IPS DF 6.9 (cell line): ENCODE results near the gene MPPED1.
A peak's percentile ranks its signal among the peaks of the same experiment; 100 is the strongest.

Experiments
- DNase-seq: peaks from one replicate; pipeline ENCODE4 v3.0.0-alpha.2; 2013; ENCODE audit warnings: low read depth, low spot score
- H3K27ac ChIP-seq: one replicate; pipeline ENCODE4 v1.5.1; 2013; ENCODE audit warnings: low read length, control low read depth
- H3K27me3 ChIP-seq: 2 replicates; pipeline ENCODE4 v1.6.1; 2013; ENCODE audit warnings: mild to moderate bottlenecking, low read length; ENCODE audit not compliant: control insufficient read depth, insufficient read depth
- H3K36me3 ChIP-seq: 2 replicates; pipeline ENCODE4 v1.6.1; 2013; ENCODE audit warnings: low read length; ENCODE audit not compliant: control insufficient read depth, insufficient read depth
- H3K4me1 ChIP-seq: 2 replicates; pipeline ENCODE4 v1.6.1; 2013; ENCODE audit warnings: low read length; ENCODE audit not compliant: control insufficient read depth, insufficient read depth
- H3K4me3 ChIP-seq: 2 replicates; pipeline ENCODE4 v1.5.1; 2013; ENCODE audit warnings: mild to moderate bottlenecking, low read length
- H3K9me3 ChIP-seq: 2 replicates; pipeline ENCODE4 v1.6.1; 2013; ENCODE audit warnings: low read length, inconsistent platforms; ENCODE audit not compliant: control insufficient read depth, insufficient read depth
- WGBS: extraction: QIAGEN DNeasy Blood & Tissue Kit; methylation state at CpG from one replicate; pipeline ENCODE4 v1.1.7; 2013; ENCODE audit warnings: mixed read lengths, missing lambda C conversion rate; ENCODE audit not compliant: insufficient read length, insufficient coverage; 5-methylcytosine and 5-hydroxymethylcytosine counted together

MPPED1 gene

DNA sequence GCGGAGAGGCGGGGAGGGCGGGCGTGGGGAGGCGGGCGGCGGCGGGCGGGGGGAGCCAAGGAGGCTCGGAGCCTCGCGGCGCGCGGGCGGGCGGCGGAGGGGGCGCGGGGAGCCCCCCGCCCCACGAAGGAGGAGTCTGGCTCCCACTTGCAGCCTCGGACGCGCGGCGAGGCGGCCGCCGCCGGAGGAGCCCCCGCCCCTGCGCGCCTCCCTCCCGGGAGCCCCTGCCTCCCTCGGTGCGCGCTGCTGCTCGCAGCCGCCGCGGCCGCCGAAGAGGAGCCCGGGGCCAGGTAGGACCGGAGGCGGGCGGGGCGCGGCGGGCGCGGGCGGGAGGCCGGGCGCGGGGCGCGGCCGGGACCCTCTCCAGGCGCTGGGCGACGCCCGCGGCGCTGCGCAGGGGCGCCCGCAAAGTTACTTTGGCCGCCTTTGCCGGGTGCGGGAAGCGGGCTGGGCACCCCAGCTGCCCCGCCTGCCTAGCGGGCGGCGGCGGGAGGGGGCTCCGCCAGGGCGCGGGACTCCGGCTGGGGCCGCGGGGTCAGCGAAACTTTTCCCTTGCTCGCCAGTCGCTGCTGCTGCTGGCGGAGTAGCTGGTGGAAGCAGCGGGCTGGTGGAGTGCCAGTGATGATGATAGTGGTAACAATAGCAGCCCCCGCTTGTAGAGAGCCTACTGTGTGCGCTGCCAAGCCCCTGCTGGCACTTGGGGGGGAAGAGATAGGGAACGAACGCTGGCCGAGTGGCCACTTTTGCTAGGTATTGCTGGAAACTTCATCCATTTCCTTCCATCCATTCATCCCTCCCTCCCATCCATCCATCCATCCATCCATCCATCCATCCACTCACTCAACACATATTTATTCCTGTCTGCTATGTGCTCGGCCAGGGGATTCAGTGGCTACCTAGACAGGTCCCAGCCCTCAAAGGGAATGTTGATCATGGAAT is at the start of gene MPPED1:
TSS of gene MPPED1 (plus strand) at position 146 of the 939 bp plus-strand sequence. CDS start 12,972 bp downstream, outside the sequence.
- peaks cover 13% of the 10 kb centered on the region for H3K27me3 ChIP-seq
- peak within 1 kb of the TSS; percentile 46; the same call in 1 of the 2 replicates for H3K4me3 ChIP-seq
- H3K4me1 ChIP-seq: no peaks in the 10 kb centered on the region; the same call in 1 of the 2 replicates
- no peaks in the 10 kb centered on the region for H3K36me3 ChIP-seq
- DNase-seq: no peak
- H3K27ac ChIP-seq: no peak within 1 kb of the TSS
- no peaks in the 10 kb centered on the region for H3K9me3 ChIP-seq
- no CpG with 5 or more reads among the region's 95 CpGs for WGBS

GRCh38 chr22:43363315-43364168 is 48.3 kb upstream of the MPPED1 start:
- 0 out of 2 replicates have a peak, but pooled peaks cover 1% of the 10 kb centered on the region for H3K4me1 ChIP-seq
- H3K36me3 ChIP-seq: no peaks in the 10 kb centered on the region
- no peak for DNase-seq
- no peak overlapping the region for H3K27ac ChIP-seq
- WGBS: no CpG with 5 or more reads among the region's 27 CpGs
- H3K27me3 ChIP-seq: no peaks in the 10 kb centered on the region
- no peak overlapping the region for H3K4me3 ChIP-seq
- no peaks in the 10 kb centered on the region for H3K9me3 ChIP-seq

DNA sequence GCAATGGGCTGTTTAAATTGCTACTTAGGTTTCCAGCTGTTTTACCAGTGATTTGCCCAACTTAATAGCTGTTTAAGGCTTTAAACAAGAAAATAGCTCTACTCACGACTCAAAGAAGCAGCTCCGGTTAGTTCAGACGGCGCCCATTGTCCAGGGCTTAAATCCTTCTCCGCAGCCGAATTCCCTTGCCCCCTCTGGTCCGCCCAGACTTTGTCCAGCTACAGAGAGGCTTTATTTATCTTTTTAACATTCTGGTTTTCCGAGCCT is 47.7 kb upstream of the MPPED1 start:
- DNase-seq: no peak
- no peak overlapping the region for H3K4me3 ChIP-seq
- no peak overlapping the region for H3K27ac ChIP-seq
- 0 out of 2 replicates have a peak, but pooled peaks cover 1% of the 10 kb centered on the region for H3K4me1 ChIP-seq
- no CpG with 5 or more reads among the region's 8 CpGs for WGBS
- H3K9me3 ChIP-seq: no peaks in the 10 kb centered on the region
- no peaks in the 10 kb centered on the region for H3K36me3 ChIP-seq
- no peaks in the 10 kb centered on the region for H3K27me3 ChIP-seq

DNA sequence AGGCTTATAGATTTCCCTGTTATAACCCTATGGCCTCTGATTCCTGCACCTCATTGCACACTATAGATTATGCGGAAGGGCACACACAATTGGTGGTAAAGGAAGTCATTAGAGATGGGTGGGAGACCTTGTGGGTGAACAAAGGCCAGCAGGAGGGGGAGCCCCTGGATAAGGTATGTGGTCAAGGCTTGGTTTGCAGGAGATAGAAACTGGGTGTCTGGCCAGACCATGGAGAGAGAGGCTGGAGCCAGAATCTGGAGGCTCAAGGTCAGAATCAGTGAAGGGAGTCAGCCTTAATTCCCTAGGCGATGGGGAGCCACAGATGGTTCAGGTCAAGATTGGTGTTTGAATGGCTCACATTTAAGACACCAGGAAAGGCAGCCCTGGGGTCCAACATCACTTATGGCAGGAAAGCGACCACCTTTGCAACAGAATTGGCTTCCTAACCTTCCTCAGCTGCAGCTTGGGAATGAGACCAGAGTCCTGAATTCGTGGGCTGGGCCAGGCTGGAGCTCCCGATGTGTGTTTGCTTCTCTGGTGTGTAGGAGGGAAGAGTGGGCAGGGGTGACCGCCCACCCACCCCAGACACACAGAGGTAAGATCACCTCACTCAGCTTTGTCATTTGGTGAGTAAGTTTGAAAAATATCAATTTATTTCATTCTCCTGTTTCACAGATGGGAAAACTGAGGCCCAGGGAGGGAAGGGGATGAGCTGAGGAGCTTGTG is 45.9 kb upstream of the MPPED1 start:
- H3K27ac ChIP-seq: no peak overlapping the region
- H3K36me3 ChIP-seq: no peaks in the 10 kb centered on the region
- no peaks in the 10 kb centered on the region for H3K27me3 ChIP-seq
- WGBS: no CpG with 5 or more reads among the region's 6 CpGs
- H3K9me3 ChIP-seq: no peaks in the 10 kb centered on the region
- H3K4me3 ChIP-seq: no peak overlapping the region
- no peak for DNase-seq
- H3K4me1 ChIP-seq: 0 out of 2 replicates have a peak, but pooled peaks cover 1% of the 10 kb centered on the region

GRCh38 chr22:43370036-43370435 is 41.8 kb upstream of the MPPED1 start:
- H3K4me1 ChIP-seq: no peaks in the 10 kb centered on the region
- WGBS: no CpG with 5 or more reads among the region's 9 CpGs
- no peak overlapping the region for H3K27ac ChIP-seq
- H3K4me3 ChIP-seq: no peak overlapping the region
- no peaks in the 10 kb centered on the region for H3K36me3 ChIP-seq
- H3K9me3 ChIP-seq: no peaks in the 10 kb centered on the region
- no peaks in the 10 kb centered on the region for H3K27me3 ChIP-seq
- DNase-seq: no peak

- no peaks in the 10 kb centered on the region for H3K36me3 ChIP-seq
- H3K27ac ChIP-seq: no peak overlapping the region
- DNase-seq: no peak
- H3K4me3 ChIP-seq: no peak overlapping the region
- H3K9me3 ChIP-seq: no peaks in the 10 kb centered on the region
- no peaks in the 10 kb centered on the region for H3K27me3 ChIP-seq
- WGBS: no CpG with 5 or more reads among the region's 4 CpGs
- H3K4me1 ChIP-seq: no peaks in the 10 kb centered on the region
Measured at GRCh38 chr22:43375951-43376455, 35.8 kb upstream of the MPPED1 start.

GRCh38 chr22:43376765-43377547 is 34.9 kb upstream of the MPPED1 start:
- H3K27ac ChIP-seq: no peak overlapping the region
- no peaks in the 10 kb centered on the region for H3K4me1 ChIP-seq
- WGBS: 100% methylated on average over 3 of the region's 15 CpGs
- DNase-seq: no peak
- no peaks in the 10 kb centered on the region for H3K27me3 ChIP-seq
- no peaks in the 10 kb centered on the region for H3K9me3 ChIP-seq
- no peak overlapping the region for H3K4me3 ChIP-seq
- H3K36me3 ChIP-seq: no peaks in the 10 kb centered on the region

DNA sequence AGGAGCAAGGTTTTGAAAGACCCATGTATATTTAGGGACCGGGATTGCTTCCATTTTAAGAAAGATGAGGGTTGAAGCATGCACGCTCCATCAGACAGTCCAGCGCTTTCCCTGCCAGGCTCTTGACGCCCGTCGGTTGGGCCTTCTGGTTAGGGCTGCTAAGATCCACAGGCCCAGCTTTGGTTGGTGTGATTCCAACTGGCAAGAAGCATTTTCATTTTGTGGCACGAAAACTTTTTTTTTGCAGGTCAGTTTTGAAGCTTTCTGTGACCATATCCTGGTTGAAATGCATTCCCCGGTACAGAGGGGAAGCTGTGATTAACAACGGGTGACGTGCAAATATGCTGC is 34.3 kb upstream of the MPPED1 start:
- Histone ChIP-seq H3K27me3 (no peaks in the 10 kb centered on the region), H3K9me3 (no peaks in the 10 kb centered on the region), H3K4me1 (no peaks in the 10 kb centered on the region), H3K4me3 (no peak overlapping the region), H3K36me3 (no peaks in the 10 kb centered on the region), H3K27ac (no peak overlapping the region)
- WGBS: no CpG with 5 or more reads among the region's 10 CpGs
- DNase-seq: no peak

- no peak overlapping the region for H3K4me3 ChIP-seq
- no CpG with 5 or more reads among the region's 8 CpGs for WGBS
- no peak overlapping the region for H3K27ac ChIP-seq
Measured at GRCh38 chr22:43377896-43378704, 33.7 kb upstream of the MPPED1 start.

More at GRCh38 chr22:43377896-43378704, 33.7 kb upstream of the MPPED1 start:
- H3K27me3 ChIP-seq: no peaks in the 10 kb centered on the region
- no peaks in the 10 kb centered on the region for H3K4me1 ChIP-seq
- no peaks in the 10 kb centered on the region for H3K9me3 ChIP-seq
- no peak for DNase-seq
- H3K36me3 ChIP-seq: no peaks in the 10 kb centered on the region
